Activated T-cell treated with anti-CD3 and anti-CD28 coated beads for 24 hours (primary cell): Measurements from ENCODE around the gene KCNMB2.

Experiments
- DNase-seq: peaks from one replicate; pipeline ENCODE4 v3.0.0-alpha.2; 2020; ENCODE audit warnings: low read depth

Gene KCNMB2

GRCh38 chr3:178870085-178870484 lies 333.8 kb downstream of the KCNMB2 start:
- DNase-seq, result no peak

DNA sequence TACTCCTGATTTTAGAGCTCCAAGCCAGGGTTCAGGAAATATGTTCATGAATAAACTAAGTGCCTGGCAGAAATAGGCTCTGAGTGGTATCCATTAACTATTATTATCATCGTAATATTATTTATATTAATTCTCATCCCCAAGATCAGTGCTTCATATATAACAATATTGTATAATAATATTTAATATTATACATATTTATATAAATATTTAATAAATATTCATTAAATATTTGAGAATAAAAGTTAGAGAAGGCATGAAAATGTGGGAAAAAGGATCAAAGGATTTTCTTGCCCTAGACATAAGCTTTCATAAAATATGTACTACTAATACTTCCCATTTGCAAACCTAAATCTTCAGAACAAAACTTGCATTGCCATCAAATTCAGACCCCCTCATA lies 338.9 kb downstream of the KCNMB2 start:
- DNase-seq, result no peak

DNA sequence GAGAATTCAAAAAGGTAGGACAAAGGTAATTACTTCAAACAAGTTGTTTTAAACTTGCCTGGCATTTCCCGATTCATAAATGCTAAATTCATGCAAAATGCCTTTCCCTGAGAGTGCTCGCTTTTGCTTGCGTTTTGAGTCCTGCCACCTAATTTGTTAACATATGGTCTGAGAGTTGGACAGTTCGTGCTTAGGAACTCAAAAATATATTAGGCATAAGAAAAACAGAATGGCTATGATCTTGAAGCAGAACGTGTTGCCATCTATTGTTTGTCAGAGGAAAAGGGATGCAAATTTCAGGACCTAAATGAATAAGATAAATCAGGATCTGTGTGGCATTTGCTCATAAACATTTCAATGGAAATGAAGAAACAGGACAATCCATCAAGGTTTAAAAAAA lies 339.6 kb downstream of the KCNMB2 start:
- no peak for DNase-seq

GRCh38 chr3:178880274-178880673 lies 344.0 kb downstream of the KCNMB2 start:
- no peak for DNase-seq
